ENCODE measurements around the gene NLRC5. TPM values are rescaled to one million over a fixed set of nuclear protein-coding genes. Genes with fewer than 3 reads are reported as not detected.

NLRC5 gene
- total RNA-seq, 4 donors from 2014 or later, result 14.9 to 77.0 (median 23.9) TPM

DNA sequence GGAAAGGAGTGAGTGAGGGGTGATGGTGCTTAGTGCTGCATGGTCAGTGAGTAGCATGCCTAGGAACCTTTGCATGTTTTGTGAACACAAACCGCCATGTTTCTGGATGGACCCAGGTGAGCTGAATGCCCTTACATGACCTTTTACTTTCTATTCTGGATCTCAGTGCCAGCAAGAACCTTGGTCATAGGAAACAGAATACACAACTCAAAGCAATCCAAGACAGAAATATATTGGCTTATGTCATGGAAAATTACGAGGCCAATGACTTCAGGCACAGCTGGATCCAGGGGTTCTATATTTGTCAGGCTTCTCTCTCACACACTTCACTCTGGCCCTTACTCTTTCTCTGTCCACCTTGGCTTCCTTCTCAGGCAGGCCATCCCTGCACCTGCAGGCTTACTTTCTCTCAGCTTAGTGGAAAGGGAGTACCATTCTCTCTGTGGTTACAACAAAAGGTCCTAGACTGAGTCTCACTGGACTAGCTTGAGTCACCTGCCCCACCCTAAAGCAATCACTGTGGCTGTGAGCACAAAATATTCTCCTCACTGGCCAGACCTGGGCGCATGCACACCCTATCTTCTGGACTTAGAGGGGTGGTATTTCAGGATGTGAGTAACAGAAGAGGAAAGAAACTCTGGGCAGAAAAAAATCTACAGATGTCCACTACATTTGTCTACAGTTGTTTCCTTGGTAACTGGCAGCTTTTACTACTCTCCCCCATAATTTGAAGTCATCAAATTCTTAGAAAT is 82.7 kb downstream of the NLRC5 start:
- DNase-seq, result no peak
- TF ChIP-seq, protein P1, sequence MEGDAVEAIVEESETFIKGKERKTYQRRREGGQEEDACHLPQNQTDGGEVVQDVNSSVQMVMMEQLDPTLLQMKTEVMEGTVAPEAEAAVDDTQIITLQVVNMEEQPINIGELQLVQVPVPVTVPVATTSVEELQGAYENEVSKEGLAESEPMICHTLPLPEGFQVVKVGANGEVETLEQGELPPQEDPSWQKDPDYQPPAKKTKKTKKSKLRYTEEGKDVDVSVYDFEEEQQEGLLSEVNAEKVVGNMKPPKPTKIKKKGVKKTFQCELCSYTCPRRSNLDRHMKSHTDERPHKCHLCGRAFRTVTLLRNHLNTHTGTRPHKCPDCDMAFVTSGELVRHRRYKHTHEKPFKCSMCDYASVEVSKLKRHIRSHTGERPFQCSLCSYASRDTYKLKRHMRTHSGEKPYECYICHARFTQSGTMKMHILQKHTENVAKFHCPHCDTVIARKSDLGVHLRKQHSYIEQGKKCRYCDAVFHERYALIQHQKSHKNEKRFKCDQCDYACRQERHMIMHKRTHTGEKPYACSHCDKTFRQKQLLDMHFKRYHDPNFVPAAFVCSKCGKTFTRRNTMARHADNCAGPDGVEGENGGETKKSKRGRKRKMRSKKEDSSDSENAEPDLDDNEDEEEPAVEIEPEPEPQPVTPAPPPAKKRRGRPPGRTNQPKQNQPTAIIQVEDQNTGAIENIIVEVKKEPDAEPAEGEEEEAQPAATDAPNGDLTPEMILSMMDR (IDR thresholded peaks at IDR 0.05), result no peak
- no peak for TF ChIP-seq POLR2A (IDR thresholded peaks at IDR 0.05)
- intact Hi-C loops (cut with DNase I; ENCODE audit: low total_unique reads), result no loop called here
- Histone ChIP-seq H3K27ac (no peak overlapping the region), H3K4me1 (no peaks in the 10 kb centered on the region), H3K9me3 (no peaks in the 10 kb centered on the region), H3K4me3 (no peak overlapping the region), H3K27me3 (no peaks in the 10 kb centered on the region), H3K36me3 (no peaks in the 10 kb centered on the region)

DNA sequence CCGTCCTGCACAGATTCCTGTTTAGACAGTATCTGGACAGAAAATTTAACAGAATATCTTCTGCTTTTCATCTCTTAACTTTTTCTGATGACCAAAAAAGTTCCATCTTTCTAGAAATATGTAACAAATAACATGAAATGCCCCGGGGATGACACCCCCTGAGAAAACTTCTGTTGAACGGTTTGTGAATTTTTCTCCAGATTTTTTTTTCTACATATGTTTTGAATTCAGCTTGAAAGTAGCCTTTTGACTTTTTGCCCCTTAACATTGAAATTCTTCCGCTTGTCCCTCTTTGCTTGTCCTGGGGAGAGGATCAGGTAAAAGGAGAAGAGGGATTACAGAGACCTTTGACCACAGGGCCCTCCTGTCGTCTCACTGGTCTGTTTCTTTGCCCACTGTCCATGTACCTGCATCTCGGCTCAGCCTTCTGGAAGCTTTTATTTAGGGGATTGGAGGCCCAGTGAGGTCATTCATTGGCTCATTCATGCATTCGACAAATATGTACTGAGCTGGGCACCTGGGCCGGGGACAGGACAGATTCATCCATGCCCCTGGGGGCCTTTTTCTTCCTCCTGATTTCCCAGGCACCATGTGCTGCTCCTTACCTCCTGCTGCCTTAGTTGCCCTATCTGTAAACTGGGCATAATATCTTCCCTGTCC is 83.4 kb downstream of the NLRC5 start:
- H3K27me3 ChIP-seq, result no peaks in the 10 kb centered on the region
- H3K27ac ChIP-seq, result no peak overlapping the region

DNA sequence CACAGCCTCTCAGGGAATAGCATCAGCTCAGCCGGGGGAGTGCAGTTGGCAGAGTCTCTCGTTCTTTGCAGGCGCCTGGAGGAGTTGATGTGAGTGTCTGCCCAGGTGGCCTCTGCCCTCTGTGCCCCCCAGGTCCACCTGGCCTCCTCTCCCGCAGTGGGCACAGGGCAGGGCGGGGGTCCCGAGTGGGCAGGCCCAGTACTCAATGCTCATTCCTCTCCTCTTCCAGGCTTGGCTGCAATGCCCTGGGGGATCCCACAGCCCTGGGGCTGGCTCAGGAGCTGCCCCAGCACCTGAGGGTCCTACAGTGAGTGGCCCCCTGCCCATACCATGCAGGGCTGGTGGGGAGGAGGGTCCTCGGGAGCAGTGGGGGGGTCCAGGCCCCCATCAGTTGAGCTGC is 88.4 kb downstream of the NLRC5 start:
- Histone ChIP-seq H3K9me3 (no peaks in the 10 kb centered on the region), H3K4me3 (no peak overlapping the region), H3K27me3 (no peaks in the 10 kb centered on the region), H3K4me1 (no peaks in the 10 kb centered on the region), H3K27ac (no peak overlapping the region), H3K36me3 (no peaks in the 10 kb centered on the region)
- no peak for TF ChIP-seq POLR2A (IDR thresholded peaks at IDR 0.05)
- TF ChIP-seq, protein P1 (IDR thresholded peaks at IDR 0.05), result no peak
- intact Hi-C loops (cut with DNase I; ENCODE audit: low total_unique reads), result no loop called here
- DNase-seq, result no peak

More for the DNA sequence above, 83.4 kb downstream of the NLRC5 start:
- Histone ChIP-seq H3K36me3 (no peaks in the 10 kb centered on the region), H3K4me3 (no peak overlapping the region), H3K4me1 (no peaks in the 10 kb centered on the region), H3K9me3 (no peaks in the 10 kb centered on the region)
- DNase-seq, result no peak
- TF ChIP-seq, protein P1 (IDR thresholded peaks at IDR 0.05), result no peak
- TF ChIP-seq POLR2A (IDR thresholded peaks at IDR 0.05), result no peak
- intact Hi-C loops (cut with DNase I; ENCODE audit: low total_unique reads), result no loop called here

DNA sequence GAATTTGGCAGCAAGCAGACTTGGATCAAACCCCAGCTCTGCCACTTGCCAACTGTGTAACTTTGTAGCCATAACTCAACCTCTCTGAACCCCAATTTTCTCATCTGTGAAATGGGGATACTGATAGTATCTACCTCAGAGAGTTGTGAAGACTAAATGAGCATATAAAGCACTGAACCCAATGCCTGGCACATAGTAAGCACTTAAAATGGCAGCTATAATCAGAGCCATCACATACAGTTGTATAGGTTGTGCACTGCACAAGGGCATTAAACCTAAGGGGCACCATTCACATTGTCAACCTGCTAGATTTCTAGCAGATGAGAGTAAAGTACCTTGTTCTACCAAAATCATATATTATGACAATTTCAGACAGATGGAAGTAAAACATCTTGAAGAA is 92.4 kb downstream of the NLRC5 start:
- H3K27ac ChIP-seq, result no peak overlapping the region
- H3K4me3 ChIP-seq, result no peak overlapping the region
- TF ChIP-seq POLR2A (IDR thresholded peaks at IDR 0.05), result no peak
- TF ChIP-seq, protein P1 (IDR thresholded peaks at IDR 0.05), result no peak
- no peaks in the 10 kb centered on the region for H3K9me3 ChIP-seq
- H3K36me3 ChIP-seq, result no peaks in the 10 kb centered on the region
- intact Hi-C loops (cut with DNase I; ENCODE audit: low total_unique reads), result loop anchor here (5.0 kb wide), 1 partner anchor 86 kb away; no protein-coding TSS in a partner anchor
- DNase-seq, result no peak
- no peaks in the 10 kb centered on the region for H3K4me1 ChIP-seq
- H3K27me3 ChIP-seq, result no peaks in the 10 kb centered on the region

DNA sequence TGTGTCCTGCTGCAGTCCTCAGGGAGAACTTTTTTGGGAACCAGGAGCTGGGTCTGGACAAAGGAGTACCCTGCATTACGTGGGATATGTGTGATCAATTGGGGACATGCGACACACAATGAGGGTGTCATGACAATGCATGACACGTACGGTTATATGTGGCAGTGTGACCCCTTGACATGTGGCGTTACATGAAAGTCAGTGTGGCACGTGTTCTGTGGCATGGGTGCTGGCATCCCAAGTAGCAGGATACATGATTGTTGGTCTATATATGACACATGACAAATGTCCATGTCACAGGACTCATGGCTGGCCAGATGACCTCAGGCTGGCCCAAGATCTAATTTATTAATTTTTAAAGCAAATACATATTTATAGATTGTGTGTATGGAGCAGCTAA is 93.3 kb downstream of the NLRC5 start:
- Histone ChIP-seq H3K4me3 (no peak overlapping the region), H3K4me1 (no peaks in the 10 kb centered on the region), H3K9me3 (no peaks in the 10 kb centered on the region), H3K27me3 (no peaks in the 10 kb centered on the region), H3K27ac (no peak overlapping the region), H3K36me3 (no peaks in the 10 kb centered on the region)
- DNase-seq, result no peak
- intact Hi-C loops (cut with DNase I; ENCODE audit: low total_unique reads), result loop anchor here (5.0 kb wide), 1 partner anchor 85 kb away; no protein-coding TSS in a partner anchor
- TF ChIP-seq, protein P1 (IDR thresholded peaks at IDR 0.05), result no peak
- TF ChIP-seq POLR2A (IDR thresholded peaks at IDR 0.05), result no peak
